Nephron (organoid): ENCODE results near the gene CCNQ.

Experiments used
- H3K27ac Mint-ChIP-seq, 3 experiments: 2 replicates each; pipeline ENCODE4 v1.8.0; 2020; ENCODE audit warnings: mixed read lengths in 3 of 3, mild to moderate bottlenecking in 2 of 3, moderate library complexity in 1 of 3
- H3K27me3 Mint-ChIP-seq: 2 replicates; pipeline ENCODE4 v1.8.0; 2021; ENCODE audit warnings: low read depth, mild to moderate bottlenecking, moderate library complexity, mixed read lengths
- H3K36me3 Mint-ChIP-seq: 2 replicates; pipeline ENCODE4 v1.8.0; 2020; ENCODE audit warnings: low read depth, mixed read lengths
- H3K4me1 Mint-ChIP-seq: 2 replicates; pipeline ENCODE4 v1.8.0; 2020; ENCODE audit warnings: mixed read lengths
- H3K4me3 Mint-ChIP-seq, 3 experiments: 2 replicates each; pipeline ENCODE4 v1.8.0; 2020; ENCODE audit warnings: mild to moderate bottlenecking in 3 of 3, mixed read lengths in 3 of 3, moderate library complexity in 2 of 3
- H3K9me3 Mint-ChIP-seq: 2 replicates; pipeline ENCODE4 v1.8.0; 2020; ENCODE audit warnings: mixed read lengths
- CTCF ChIP-seq, 3 experiments: fragments of 200-600 bp; sonication (generic); IDR thresholded peaks; one replicate each; pipeline ENCODE4 v1.5.0; 2021; ENCODE audit warnings: antibody characterized with exemption in 3 of 3; ENCODE audit not compliant: unreplicated experiment in 3 of 3

CCNQ gene

GRCh38 chrX:153640736-153641575, 42.0 kb upstream of the CCNQ start:
- H3K4me3 Mint-ChIP-seq, result peak overlapping the region in 2 of 3 experiments; percentile 43 to 48
- H3K9me3 Mint-ChIP-seq, result peaks cover 5% of the 10 kb centered on the region
- H3K27ac Mint-ChIP-seq, result no peak overlapping the region
- TF ChIP-seq CTCF (IDR thresholded peaks at IDR 0.05; ENCODE audit: unreplicated experiment in 3 of 3), result no peak
- H3K4me1 Mint-ChIP-seq, result peaks cover 13% of the 10 kb centered on the region
- peaks cover 39% of the 10 kb centered on the region for H3K27me3 Mint-ChIP-seq
- H3K36me3 Mint-ChIP-seq, result no peaks in the 10 kb centered on the region

GRCh38 chrX:153640045-153640686, 41.2 kb upstream of the CCNQ start:
- Mint-ChIP-seq H3K36me3 (no peaks in the 10 kb centered on the region), H3K9me3 (peaks cover 6% of the 10 kb centered on the region), H3K27ac (no peak overlapping the region), H3K4me3 (no peak overlapping the region), H3K27me3 (peaks cover 31% of the 10 kb centered on the region), H3K4me1 (peaks cover 14% of the 10 kb centered on the region)
- no peak for TF ChIP-seq CTCF (IDR thresholded peaks at IDR 0.05; ENCODE audit: unreplicated experiment in 3 of 3)

- no peak for TF ChIP-seq CTCF (IDR thresholded peaks at IDR 0.05; ENCODE audit: unreplicated experiment in 3 of 3)
- H3K9me3 Mint-ChIP-seq, result peaks cover 13% of the 10 kb centered on the region
- H3K4me1 Mint-ChIP-seq, result peaks cover 21% of the 10 kb centered on the region
- peaks cover 24% of the 10 kb centered on the region for H3K27me3 Mint-ChIP-seq
- H3K36me3 Mint-ChIP-seq, result peaks cover 4% of the 10 kb centered on the region
- peak overlapping the region in 1 of 3 experiments; percentile 61 for H3K27ac Mint-ChIP-seq
- H3K4me3 Mint-ChIP-seq, result no peak overlapping the region
Observed at GRCh38 chrX:153639177-153640044, 40.5 kb upstream of the CCNQ start.

GRCh38 chrX:153638436-153639176, 39.7 kb upstream of the CCNQ start:
- peaks cover 23% of the 10 kb centered on the region for H3K4me1 Mint-ChIP-seq
- H3K36me3 Mint-ChIP-seq, result peaks cover 4% of the 10 kb centered on the region
- TF ChIP-seq CTCF (IDR thresholded peaks at IDR 0.05; ENCODE audit: unreplicated experiment in 3 of 3), result no peak
- peak overlapping the region in 1 of 3 experiments; percentile 16 for H3K4me3 Mint-ChIP-seq
- peak overlapping the region in 2 of 3 experiments; percentile 61 to 69 for H3K27ac Mint-ChIP-seq
- H3K27me3 Mint-ChIP-seq, result peaks cover 19% of the 10 kb centered on the region
- peaks cover 14% of the 10 kb centered on the region for H3K9me3 Mint-ChIP-seq

GRCh38 chrX:153638041-153638371, 39.1 kb upstream of the CCNQ start:
- peaks cover 23% of the 10 kb centered on the region for H3K4me1 Mint-ChIP-seq
- no peak overlapping the region for H3K4me3 Mint-ChIP-seq
- H3K36me3 Mint-ChIP-seq, result peaks cover 4% of the 10 kb centered on the region
- H3K27me3 Mint-ChIP-seq, result peaks cover 13% of the 10 kb centered on the region
- TF ChIP-seq CTCF (IDR thresholded peaks at IDR 0.05; ENCODE audit: unreplicated experiment in 3 of 3), result no peak
- H3K27ac Mint-ChIP-seq, result no peak overlapping the region
- peaks cover 14% of the 10 kb centered on the region for H3K9me3 Mint-ChIP-seq
